ELR (cell line): ENCODE data around the gene IFI44L.

Source experiments
- DNase-seq: peaks from one replicate; pipeline ENCODE4 v3.0.0-alpha.2; 2015; ENCODE audit warnings: low read depth

Gene IFI44L

GRCh38 chr1:78688697-78689096 lies 68.4 kb downstream of the IFI44L start:
- peak; percentile 64 for DNase-seq

GRCh38 chr1:78690516-78690915 lies 70.3 kb downstream of the IFI44L start:
- peak; percentile 66 for DNase-seq

- DNase-seq: peak; percentile 93
Observed at GRCh38 chr1:78691995-78692747, 71.9 kb downstream of the IFI44L start.
